Measurements from ENCODE around the gene RABGGTA.

DNA sequence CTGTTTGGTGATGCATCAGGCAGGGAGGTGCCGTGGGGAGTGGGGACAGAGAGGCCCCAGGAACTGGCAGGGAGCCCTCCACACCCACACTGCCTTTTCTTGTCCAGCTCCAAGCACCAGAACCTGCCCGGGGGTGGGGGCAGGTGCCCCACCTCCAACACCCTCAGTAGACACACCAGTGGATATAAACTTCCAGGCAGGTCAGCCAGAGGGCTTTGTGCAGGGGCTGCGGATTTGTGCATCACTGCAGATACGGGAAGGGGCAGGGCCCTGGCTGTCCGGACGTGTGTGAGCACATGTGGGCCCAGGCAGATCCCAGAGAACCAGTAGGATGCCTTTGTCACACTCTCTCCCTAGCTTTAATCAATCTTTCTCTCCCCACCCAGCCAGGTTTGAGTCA, 7.1 kb downstream of the RABGGTA start:
- TF ChIP-seq EZH2phosphoT487 (IDR thresholded peaks at IDR 0.05; ENCODE audit: insufficient read depth, low read depth) = no peak
- TF ChIP-seq EZH2 (IDR thresholded peaks at IDR 0.05; ENCODE audit: insufficient read depth, poor library complexity, severe bottlenecking) = no peak

Measured in GM23248 (cell line).